HL-60 (cell line): ENCODE measurements around the gene RALGPS2.

Source experiments
- DNase-seq, 2 experiments: peaks; one replicate each; pipeline ENCODE4 v3.0.0-alpha.2; 2010 to 2020; ENCODE audit warnings: low read depth in 1 of 2, low spot score in 1 of 2
- H3K27ac ChIP-seq: fragments of 250-450 bp; sonication (Bioruptor Pico); replicated peaks from 2 replicates; pipeline ENCODE4 v1.5.1; 2020; ENCODE audit warnings: mild to moderate bottlenecking, moderate library complexity
- H3K27me3 ChIP-seq: fragments of 250-450 bp; sonication (Bioruptor Pico); 2 replicates; pipeline ENCODE4 v1.5.1; 2021; ENCODE audit warnings: mild to moderate bottlenecking, moderate library complexity; ENCODE audit not compliant: insufficient read depth, poor library complexity, severe bottlenecking
- H3K4me3 ChIP-seq: replicated peaks from 2 replicates; pipeline ENCODE4 v1.5.1; 2011; ENCODE audit warnings: mild to moderate bottlenecking, control low read depth, low read length; ENCODE audit not compliant: insufficient read depth
- GABPA ChIP-seq: IDR thresholded peaks from 2 replicates; pipeline ENCODE4 v1.6.1; 2012; ENCODE audit warnings: low read depth
- POLR2AphosphoS5 ChIP-seq: IDR thresholded peaks from 2 replicates; pipeline ENCODE4 v1.6.1; 2012; ENCODE audit warnings: low read depth
- REST ChIP-seq: IDR thresholded peaks from 2 replicates; pipeline ENCODE4 v1.6.1; 2012; ENCODE audit warnings: low read depth; ENCODE audit not compliant: insufficient replicate concordance
- SPI1 ChIP-seq: IDR thresholded peaks from 2 replicates; pipeline ENCODE4 v1.6.1; 2012; ENCODE audit warnings: low read depth, mild to moderate bottlenecking, borderline replicate concordance
- TF ChIP-seq, protein P1 (sequence below): IDR thresholded peaks from one replicate; pipeline ENCODE4 v1.5.1; 2011; ENCODE audit warnings: low read length, control low read depth, inconsistent platforms; ENCODE audit not compliant: insufficient read depth

Gene RALGPS2

DNA sequence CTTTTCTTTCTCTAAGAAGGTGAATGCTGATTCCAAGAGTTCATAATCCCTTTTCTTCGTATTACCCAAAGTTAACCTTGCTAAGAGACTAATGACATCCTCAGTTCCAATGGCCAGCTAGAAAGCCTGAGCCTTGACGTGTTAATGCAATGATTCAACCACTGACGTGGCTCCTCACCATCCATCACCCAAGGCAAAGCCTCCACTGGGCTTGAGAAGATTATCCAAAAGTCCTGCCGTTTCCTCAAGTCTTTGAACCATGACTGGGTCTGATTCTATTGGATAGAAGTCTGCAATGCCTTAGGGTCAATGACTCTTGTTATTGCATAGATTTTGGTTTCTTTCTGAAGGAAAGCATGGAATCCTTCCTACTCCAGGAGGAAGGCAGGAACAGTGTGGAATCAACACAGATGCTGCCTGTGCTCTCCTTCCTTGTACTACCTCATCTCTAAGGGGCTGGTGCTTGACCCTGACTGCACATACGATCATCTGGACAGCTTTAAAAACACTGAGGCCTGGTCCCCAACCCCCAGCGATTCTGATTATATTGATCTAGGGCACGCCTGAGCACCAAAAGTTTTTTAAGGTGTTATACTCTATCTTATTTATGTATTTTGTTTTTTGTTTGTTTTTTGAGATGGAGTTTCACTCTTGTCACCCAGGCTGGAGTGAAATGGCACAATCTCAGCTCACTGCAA, 215.2 kb downstream of the RALGPS2 start:
- no peaks in the 10 kb centered on the region for H3K27me3 ChIP-seq

GRCh38 chr1:178941261-178941689, 216.2 kb downstream of the RALGPS2 start:
- H3K27me3 ChIP-seq, result no peaks in the 10 kb centered on the region

More for the DNA sequence above, 215.2 kb downstream of the RALGPS2 start:
- TF ChIP-seq SPI1 (no peak), GABPA (no peak), POLR2AphosphoS5 (no peak), REST (no peak)
- TF ChIP-seq, protein P1, sequence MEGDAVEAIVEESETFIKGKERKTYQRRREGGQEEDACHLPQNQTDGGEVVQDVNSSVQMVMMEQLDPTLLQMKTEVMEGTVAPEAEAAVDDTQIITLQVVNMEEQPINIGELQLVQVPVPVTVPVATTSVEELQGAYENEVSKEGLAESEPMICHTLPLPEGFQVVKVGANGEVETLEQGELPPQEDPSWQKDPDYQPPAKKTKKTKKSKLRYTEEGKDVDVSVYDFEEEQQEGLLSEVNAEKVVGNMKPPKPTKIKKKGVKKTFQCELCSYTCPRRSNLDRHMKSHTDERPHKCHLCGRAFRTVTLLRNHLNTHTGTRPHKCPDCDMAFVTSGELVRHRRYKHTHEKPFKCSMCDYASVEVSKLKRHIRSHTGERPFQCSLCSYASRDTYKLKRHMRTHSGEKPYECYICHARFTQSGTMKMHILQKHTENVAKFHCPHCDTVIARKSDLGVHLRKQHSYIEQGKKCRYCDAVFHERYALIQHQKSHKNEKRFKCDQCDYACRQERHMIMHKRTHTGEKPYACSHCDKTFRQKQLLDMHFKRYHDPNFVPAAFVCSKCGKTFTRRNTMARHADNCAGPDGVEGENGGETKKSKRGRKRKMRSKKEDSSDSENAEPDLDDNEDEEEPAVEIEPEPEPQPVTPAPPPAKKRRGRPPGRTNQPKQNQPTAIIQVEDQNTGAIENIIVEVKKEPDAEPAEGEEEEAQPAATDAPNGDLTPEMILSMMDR, result no peak
- Histone ChIP-seq H3K4me3 (no peak overlapping the region), H3K27ac (no peak overlapping the region)
- DNase-seq, result no peak

GRCh38 chr1:178941849-178942248, 216.8 kb downstream of the RALGPS2 start:
- Histone ChIP-seq H3K27ac (peak overlapping the region; percentile 72), H3K4me3 (no peak overlapping the region), H3K27me3 (no peaks in the 10 kb centered on the region)
- no peak for DNase-seq
- TF ChIP-seq POLR2AphosphoS5 (no peak), GABPA (no peak), SPI1 (no peak), REST (no peak)
- TF ChIP-seq, protein P1, result no peak

More at GRCh38 chr1:178941261-178941689, 216.2 kb downstream of the RALGPS2 start:
- Histone ChIP-seq H3K27ac (peak overlapping the region; percentile 72), H3K4me3 (no peak overlapping the region)
- TF ChIP-seq REST, result no peak
- TF ChIP-seq SPI1, result no peak
- TF ChIP-seq GABPA, result no peak
- TF ChIP-seq, protein P1, result no peak
- no peak for TF ChIP-seq POLR2AphosphoS5
- DNase-seq, result peak in 1 of 2 experiments; percentile 70
